Stimulated activated CD8-positive, alpha-beta memory T cell treated with anti-CD3 and anti-CD28 coated beads, Interleukin-12 subunit alpha, Interleukin-12 subunit beta, amount 100 ng/mL, for 4 hours (primary cell): ENCODE data around the gene IGFL1.
"Not testable (repeated sequence)": the region's sequence is repeated elsewhere in the genome, so short reads cannot be mapped to it uniquely, and the experiment has no call there.

Source experiments
- DNase-seq: peaks from one replicate; pipeline ENCODE4 v3.0.0-alpha.2; 2020; ENCODE audit warnings: low read depth

Gene IGFL1

GRCh38 chr19:46271481-46272197 lies 42.1 kb downstream of the IGFL1 start:
- DNase-seq, result no peak

DNA sequence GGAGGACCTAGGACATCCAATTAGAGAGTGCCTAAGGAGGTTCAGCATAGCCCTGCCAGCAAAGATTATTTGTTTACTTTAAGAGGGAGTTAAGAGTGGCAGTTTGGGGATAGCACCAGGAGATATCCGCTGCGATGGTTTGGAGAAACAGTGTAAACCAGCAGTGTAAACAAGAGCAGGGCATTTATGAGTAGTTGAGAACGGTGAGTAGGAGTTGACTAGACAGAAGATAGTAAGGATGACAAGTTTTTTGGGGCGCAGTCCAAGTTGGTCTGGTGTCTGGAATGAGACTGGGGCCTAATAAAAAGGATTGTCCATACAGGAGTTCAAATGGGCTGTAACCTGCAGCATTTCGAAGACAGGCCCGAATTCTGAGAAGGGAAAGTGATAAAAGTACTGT lies 44.4 kb downstream of the IGFL1 start:
- DNase-seq, result not testable (repeated sequence)

DNA sequence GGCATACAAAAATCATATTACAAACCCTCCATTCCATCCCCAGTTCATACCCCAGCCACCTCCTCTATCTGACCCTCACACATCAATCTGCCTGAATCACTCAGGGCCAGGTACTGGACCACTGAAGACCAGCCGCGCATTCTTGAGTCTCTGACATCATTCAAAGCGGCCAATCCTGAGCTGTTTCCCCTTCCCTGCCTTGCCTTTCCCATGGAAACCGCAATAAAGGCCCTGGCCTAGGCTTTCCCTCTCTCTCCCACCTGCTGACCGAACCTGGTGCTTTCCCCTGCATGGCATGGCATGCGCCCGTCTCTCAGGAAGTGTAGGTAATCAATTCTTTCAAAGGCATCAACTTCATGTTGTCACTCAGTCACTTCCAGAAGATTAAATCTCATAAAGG lies 49.6 kb downstream of the IGFL1 start:
- no peak for DNase-seq
